PC-3 (cell line): ENCODE measurements around the gene TOMM7.

Experiments used
- CTCF ChIP-seq: fragments of 300-600 bp; sonication (generic); conservative IDR thresholded peaks from 2 replicates; pipeline ENCODE4 v1.5.1; 2017; ENCODE audit warnings: antibody characterized with exemption, low read depth, mild to moderate bottlenecking, low read length
- EZH2phosphoT487 ChIP-seq: fragments of 300-600 bp; sonication (generic); IDR thresholded peaks from 2 replicates; pipeline ENCODE4 v1.6.1; 2018; ENCODE audit warnings: mild to moderate bottlenecking, antibody characterized with exemption, low read length, borderline replicate concordance

GRCh38 chr7:22849662-22850061, 27.0 kb upstream of the TOMM7 start:
- no peak for TF ChIP-seq CTCF
- no peak for TF ChIP-seq EZH2phosphoT487
